RWPE2 (cell line): ENCODE measurements around the gene CUBN.

ENCODE experiments used
- ATAC-seq: fragments of 200-7000 bp; cut with Tn5 transposase; 3 replicates; pipeline ENCODE4 v1.9.1; 2021; ENCODE audit warnings: low read depth
- DNase-seq: peaks from one replicate; pipeline ENCODE4 v3.0.0-alpha.2; 2020; ENCODE audit warnings: low spot score
- H3K27ac ChIP-seq: fragments of 450-650 bp; 2 replicates; pipeline ENCODE4 v1.5.1; 2017; ENCODE audit warnings: mild to moderate bottlenecking; ENCODE audit not compliant: poor library complexity, severe bottlenecking
- H3K27me3 ChIP-seq: fragments of 250-450 bp; sonication (Bioruptor Pico); 2 replicates; pipeline ENCODE4 v1.5.1; 2021; ENCODE audit warnings: mild to moderate bottlenecking, moderate library complexity; ENCODE audit not compliant: insufficient read depth, poor library complexity, severe bottlenecking
- H3K36me3 ChIP-seq: fragments of 250-450 bp; sonication (Bioruptor Pico); 2 replicates; pipeline ENCODE4 v1.5.1; 2020; ENCODE audit warnings: low read depth, mild to moderate bottlenecking, moderate library complexity
- H3K4me1 ChIP-seq: fragments of 250-450 bp; sonication (Bioruptor Pico); 2 replicates; pipeline ENCODE4 v1.5.1; 2021; ENCODE audit warnings: mild to moderate bottlenecking, moderate library complexity; ENCODE audit not compliant: insufficient read depth, poor library complexity, severe bottlenecking
- H3K4me3 ChIP-seq: fragments of 250-450 bp; sonication (Bioruptor Pico); 2 replicates; pipeline ENCODE4 v1.5.1; 2021; ENCODE audit warnings: mild to moderate bottlenecking, moderate library complexity; ENCODE audit not compliant: severe bottlenecking
- H3K9me3 ChIP-seq: fragments of 250-450 bp; sonication (Bioruptor Pico); 2 replicates; pipeline ENCODE4 v1.5.1; 2021; ENCODE audit warnings: mild to moderate bottlenecking, moderate library complexity; ENCODE audit not compliant: severe bottlenecking
- CTCF ChIP-seq: fragments of 450-650 bp; IDR thresholded peaks from one replicate; pipeline ENCODE4 v1.5.1; 2017; ENCODE audit warnings: mild to moderate bottlenecking, moderate library complexity; ENCODE audit not compliant: poor library complexity, severe bottlenecking

The CUBN gene

GRCh38 chr10:17092986-17093803, 36.4 kb downstream of the CUBN start:
- Histone ChIP-seq H3K4me3 (no peak overlapping the region), H3K9me3 (peaks cover 7% of the 10 kb centered on the region), H3K27me3 (no peaks in the 10 kb centered on the region), H3K36me3 (no peaks in the 10 kb centered on the region), H3K4me1 (peaks cover 11% of the 10 kb centered on the region), H3K27ac (no peak overlapping the region)
- no peak for TF ChIP-seq CTCF
- DNase-seq: no peak
- no peak for ATAC-seq

- peaks cover 7% of the 10 kb centered on the region for H3K9me3 ChIP-seq
- no peak overlapping the region for H3K4me3 ChIP-seq
- H3K36me3 ChIP-seq: no peaks in the 10 kb centered on the region
- ATAC-seq (no peak), DNase-seq (no peak)
- peaks cover 14% of the 10 kb centered on the region for H3K4me1 ChIP-seq
- H3K27ac ChIP-seq: no peak overlapping the region
- no peaks in the 10 kb centered on the region for H3K27me3 ChIP-seq
- TF ChIP-seq CTCF: no peak
These were observed 37.2 kb downstream of the CUBN start for GRCh38 chr10:17092216-17092944.

- Histone ChIP-seq H3K4me1 (peaks cover 14% of the 10 kb centered on the region), H3K27ac (no peak overlapping the region), H3K27me3 (no peaks in the 10 kb centered on the region), H3K4me3 (no peak overlapping the region), H3K9me3 (no peaks in the 10 kb centered on the region), H3K36me3 (no peaks in the 10 kb centered on the region)
- no peak for TF ChIP-seq CTCF
- DNase-seq (no peak), ATAC-seq (peak; percentile 95)
These were observed 41.3 kb downstream of the CUBN start for GRCh38 chr10:17088118-17088806.

GRCh38 chr10:17086865-17087367, 42.7 kb downstream of the CUBN start:
- no peak overlapping the region for H3K4me3 ChIP-seq
- ATAC-seq (no peak), DNase-seq (no peak)
- no peak overlapping the region for H3K27ac ChIP-seq
- H3K27me3 ChIP-seq: no peaks in the 10 kb centered on the region
- no peaks in the 10 kb centered on the region for H3K9me3 ChIP-seq
- no peaks in the 10 kb centered on the region for H3K36me3 ChIP-seq
- peaks cover 14% of the 10 kb centered on the region for H3K4me1 ChIP-seq
- TF ChIP-seq CTCF: no peak
